ENCODE measurements around the gene HAUS2.

The HAUS2 gene

DNA sequence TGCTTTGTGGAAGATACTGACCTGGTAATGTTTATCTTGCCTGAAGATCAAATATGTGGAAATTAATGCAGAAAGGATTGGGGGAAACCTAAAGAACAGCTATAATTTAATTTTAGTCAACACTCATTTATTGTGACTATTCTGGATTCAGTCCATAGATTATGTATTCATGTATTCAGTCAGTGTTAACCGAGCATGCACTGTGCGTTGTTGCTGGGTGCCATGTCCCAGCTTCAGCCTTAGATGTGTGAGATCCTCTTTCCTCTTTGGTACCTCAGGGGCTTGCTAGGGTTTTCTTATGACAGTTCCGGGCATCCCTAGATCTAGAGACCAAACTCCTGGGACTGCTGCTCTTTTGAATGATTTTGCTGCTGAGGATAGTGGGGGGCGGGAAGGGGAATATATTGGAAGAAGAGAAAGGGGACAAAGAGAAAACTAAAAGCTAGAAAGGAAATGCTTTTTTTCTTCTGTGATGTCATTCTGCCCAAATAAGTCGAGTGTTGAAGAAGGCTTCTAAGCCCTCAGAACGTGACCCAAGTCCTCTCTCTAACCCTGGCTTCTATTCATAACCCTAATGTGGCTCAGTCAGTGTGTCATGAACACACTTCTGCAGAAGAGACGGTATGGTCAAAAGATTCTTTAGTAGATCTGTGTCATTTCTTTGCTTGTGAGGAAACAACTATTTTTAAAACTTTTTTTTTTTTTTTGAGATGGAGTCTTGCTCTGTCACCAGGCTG is 60.3 kb downstream of the HAUS2 start:
- no peak for DNase-seq (ENCODE audit: low read depth)

DNA sequence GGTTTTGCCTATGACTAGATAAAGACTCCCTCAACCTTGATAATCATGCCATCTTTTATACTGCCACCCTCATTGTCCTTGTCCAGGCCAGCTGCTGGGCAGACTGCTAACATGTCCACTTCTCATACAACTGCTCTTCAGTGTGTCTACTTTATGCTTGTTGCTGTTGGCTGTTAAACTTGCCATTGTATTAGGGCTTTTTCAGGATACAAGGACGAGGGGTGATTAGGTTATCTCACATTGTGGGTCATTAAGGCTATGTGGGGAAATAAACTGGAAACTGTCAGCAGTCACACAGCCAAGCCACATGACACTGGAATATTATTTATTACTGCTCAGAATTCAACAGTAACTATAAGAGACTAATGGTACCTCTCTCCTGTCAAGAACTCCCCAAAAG is 62.9 kb downstream of the HAUS2 start:
- DNase-seq (ENCODE audit: low read depth) = no peak

DNA sequence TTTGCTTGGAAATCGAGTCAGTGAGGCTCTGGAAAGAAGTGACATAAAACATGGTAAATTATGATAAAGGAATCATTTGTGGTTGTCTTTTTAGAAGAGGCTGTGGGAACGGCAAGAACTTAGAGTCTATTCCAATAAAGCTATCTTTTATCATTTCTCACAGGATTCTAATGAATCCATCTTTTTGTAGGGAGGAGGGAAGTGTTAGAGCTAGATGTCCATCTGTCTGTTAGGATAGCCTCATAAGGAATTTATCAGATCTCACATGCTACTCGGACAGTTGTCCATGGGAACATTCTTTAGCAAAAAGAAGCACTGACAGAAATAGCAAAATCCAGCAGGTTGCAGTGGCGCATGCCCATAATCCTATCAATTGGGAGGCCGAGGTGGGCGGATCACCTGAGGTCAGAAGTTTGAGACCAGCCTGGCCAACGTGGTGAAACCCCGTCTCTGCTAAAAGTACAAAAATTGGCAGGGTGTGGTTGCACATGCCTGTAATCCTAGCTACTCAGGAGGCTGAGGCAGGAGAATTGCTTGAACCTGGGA is 63.8 kb downstream of the HAUS2 start:
- DNase-seq (ENCODE audit: low read depth) = no peak

DNA sequence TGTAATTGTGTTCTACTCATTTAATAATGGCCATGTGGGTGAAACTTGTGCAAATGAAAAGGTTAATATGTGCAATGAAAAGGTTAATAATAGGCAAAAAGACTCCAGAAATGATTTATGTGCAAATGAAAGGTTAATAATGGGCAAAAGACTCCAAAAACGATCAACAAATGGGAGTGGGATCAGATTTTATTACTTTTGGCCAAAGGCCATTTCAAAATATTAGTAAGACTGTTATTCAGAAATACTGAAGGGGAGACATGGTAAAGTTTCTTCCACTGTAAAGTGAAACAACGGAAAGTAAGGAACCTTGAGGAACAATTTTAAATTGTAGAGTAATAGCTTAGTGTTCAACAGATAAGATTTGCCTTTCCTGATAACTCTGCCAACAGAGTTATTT is 67.5 kb downstream of the HAUS2 start:
- no peak for DNase-seq (ENCODE audit: low read depth)

All from stimulated activated CD8-positive, alpha-beta memory T cell treated with anti-CD3 and anti-CD28 coated beads, Interleukin-15, amount 100 ng/mL, for 1 hour (primary cell).